NK-92 (cell line): ENCODE measurements around the gene NPHP4.
"Not testable (repeated sequence)": the region's sequence is repeated elsewhere in the genome, so short reads cannot be mapped to it uniquely, and the experiment has no call there.

ENCODE experiments used
- DNase-seq: peaks from one replicate; lab custom pipeline; 2025; ENCODE audit not compliant: unreplicated experiment; lab: John Stamatoyannopoulos, UW

NPHP4 gene

GRCh38 chr1:5861871-5862825, 130.1 kb downstream of the NPHP4 start:
- no peak for DNase-seq

DNA sequence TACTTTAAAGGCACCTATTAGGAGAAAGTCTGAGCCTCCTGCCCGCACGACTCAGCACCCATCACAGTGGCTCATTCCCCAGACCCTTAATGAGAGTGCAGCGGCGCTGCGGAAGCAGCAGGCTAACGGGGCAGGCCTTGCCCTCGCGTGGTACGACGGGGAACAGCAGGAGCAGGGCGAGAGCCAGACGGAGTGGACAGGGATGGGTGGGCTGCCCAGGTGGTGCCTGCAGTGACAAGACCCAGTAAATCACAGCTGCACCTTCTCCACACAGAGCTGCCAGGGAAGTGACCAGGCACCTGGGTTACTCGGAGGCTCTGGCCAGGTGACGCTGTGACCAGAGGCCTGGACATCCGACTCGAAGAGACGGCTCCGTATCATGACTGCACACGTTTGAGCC, 131.9 kb downstream of the NPHP4 start:
- no peak for DNase-seq

- DNase-seq = no peak
Measured at GRCh38 chr1:5859766-5860165, 132.5 kb downstream of the NPHP4 start.

- no peak for DNase-seq
Measured at GRCh38 chr1:5858844-5859407, 133.3 kb downstream of the NPHP4 start.

DNA sequence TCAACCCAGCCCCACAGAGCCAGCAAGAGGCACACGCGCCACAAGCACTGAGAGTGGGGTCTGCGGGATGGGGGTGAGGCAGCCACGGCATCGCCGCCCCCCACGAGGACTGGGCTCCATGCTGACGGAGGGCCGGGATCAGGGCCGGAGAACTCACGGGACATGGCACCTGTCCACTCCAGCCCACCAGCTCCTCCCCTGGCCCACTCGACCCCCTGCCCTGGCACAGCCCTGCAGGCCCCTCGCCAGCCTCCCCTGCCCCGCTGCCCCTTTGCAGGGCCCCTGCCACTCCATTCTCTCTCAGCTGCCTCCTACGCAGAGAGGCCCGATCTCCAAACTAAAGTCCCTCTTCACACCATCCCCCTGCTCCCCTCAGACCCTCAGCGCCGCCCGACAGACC, 134.0 kb downstream of the NPHP4 start:
- DNase-seq = no peak

DNA sequence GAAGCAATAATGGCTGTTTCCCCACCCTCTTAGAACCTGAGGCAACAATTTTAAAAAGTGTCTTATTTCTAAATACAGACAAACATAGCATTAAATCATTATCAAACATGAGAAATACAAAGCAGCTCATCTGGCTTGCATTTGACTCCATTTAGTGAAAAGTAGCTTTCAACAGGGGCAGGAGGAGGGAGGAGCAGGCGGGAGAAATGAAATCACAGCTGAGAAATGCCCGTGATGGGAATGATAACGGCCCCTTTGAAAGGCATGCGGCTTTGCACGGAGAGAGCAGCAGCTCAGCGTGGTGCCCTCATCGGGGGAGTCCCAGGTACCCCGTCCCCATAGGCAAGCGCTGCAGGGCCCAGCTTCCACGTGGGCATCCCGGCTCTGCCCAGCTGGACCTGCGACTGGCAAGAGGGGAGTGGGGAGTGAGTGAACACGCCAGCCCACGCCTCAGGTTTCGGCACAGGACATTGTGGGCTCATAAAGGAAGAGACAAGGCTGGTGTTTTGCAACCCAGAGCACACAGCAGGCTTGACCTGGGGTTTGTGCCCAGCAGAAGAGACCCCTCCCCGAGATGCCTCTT, 134.6 kb downstream of the NPHP4 start:
- DNase-seq = no peak

DNA sequence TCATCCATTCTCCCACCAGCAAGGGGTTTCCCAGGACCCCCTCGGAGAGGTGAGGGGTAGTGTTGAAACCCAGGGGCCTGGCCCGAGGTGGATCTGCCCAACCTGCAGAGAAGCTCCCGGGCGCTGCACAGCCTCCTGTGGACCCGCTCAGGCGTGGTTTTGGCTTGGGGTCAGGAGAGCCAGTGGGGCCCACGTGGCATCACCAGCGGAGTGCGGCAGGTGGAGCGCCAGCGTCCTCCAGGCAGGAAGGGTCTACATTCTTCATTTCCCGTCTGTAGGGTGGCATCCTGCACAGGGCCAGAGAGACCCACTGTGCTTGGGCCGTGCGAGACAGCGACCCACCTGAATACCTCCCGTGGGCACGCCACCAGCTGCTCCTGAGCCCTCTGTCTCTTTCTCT, 135.2 kb downstream of the NPHP4 start:
- no peak for DNase-seq

- no peak for DNase-seq
Measured at GRCh38 chr1:5856246-5856815, 135.9 kb downstream of the NPHP4 start.

GRCh38 chr1:5855196-5855897, 136.9 kb downstream of the NPHP4 start:
- DNase-seq = no peak

GRCh38 chr1:5854754-5855153, 137.5 kb downstream of the NPHP4 start:
- DNase-seq = no peak

- not testable (repeated sequence) for DNase-seq
Measured at GRCh38 chr1:5853858-5854257, 138.4 kb downstream of the NPHP4 start.

DNA sequence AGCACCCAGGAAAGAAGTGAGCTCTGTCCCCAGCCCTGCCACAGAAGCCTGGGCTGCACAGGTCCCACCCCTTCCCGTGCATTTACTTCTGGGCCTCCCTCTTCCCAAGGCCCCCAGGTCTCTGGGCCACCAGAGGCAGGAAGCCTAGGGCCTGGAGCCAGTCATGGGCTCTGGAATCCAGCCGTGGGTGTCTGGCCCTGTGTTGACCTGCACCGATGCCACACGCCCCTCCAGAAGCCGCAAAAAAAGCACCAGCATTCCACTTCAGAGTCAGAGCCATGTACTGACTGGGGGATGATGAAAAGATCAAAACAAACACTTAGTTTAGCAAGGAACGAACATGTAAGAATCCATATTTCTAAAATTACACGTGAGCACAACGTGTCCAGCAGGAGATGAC, 141.7 kb downstream of the NPHP4 start:
- DNase-seq = no peak

GRCh38 chr1:5849550-5849949, 142.7 kb downstream of the NPHP4 start:
- no peak for DNase-seq

DNA sequence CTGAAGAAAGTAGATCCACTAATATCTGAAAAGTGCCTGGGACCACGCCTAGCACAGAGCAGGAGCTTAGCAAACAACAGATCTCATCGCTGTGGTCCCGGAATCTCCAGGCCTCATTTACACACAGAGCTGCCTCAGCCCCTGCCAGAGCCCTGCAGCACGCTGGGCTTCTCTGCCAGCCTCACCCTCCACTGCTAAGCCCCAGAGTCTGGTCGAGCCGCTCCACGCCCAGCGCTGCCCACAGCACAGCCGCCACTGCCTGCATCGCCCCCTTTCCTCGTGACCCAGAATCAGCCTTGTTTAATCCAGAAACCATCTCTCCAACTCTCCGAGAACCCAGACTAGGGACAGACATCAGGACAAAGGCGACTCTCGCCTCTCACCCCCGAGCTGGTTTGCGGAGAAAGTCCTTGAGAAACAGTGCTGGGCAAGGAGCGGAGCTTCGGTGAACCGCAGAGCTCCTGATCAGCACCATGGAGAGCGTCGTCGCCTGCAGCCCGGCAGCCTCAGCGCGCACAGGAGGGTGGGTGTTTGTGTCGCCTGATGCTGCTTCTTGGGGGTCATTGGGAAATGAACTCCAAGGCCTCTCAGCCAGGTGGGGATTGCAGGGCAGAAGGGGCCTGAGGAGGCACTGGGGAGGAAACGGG, 145.1 kb downstream of the NPHP4 start:
- no peak for DNase-seq

DNA sequence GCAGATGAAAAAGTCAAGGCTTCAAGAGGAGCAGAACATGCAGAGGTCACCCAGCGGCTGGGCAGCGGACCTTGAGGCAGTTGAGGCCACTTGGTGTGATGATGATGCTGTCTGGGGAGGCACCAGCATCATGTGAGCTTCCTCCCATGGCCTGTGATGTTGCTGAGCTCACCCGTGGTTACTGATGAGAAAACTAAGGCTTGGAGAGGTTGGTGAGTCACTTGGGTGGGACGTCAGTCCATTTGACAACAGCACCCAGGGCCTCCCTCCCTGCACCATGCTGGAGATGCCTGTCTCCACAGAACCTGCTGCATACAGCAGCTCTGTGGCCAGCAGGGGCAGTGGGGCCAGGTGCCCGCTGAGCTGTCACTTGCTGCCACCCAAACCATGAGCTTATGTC, 146.8 kb downstream of the NPHP4 start:
- DNase-seq = no peak

GRCh38 chr1:5844442-5844841, 147.8 kb downstream of the NPHP4 start:
- DNase-seq = no peak

GRCh38 chr1:5843521-5844096, 148.6 kb downstream of the NPHP4 start:
- no peak for DNase-seq

DNA sequence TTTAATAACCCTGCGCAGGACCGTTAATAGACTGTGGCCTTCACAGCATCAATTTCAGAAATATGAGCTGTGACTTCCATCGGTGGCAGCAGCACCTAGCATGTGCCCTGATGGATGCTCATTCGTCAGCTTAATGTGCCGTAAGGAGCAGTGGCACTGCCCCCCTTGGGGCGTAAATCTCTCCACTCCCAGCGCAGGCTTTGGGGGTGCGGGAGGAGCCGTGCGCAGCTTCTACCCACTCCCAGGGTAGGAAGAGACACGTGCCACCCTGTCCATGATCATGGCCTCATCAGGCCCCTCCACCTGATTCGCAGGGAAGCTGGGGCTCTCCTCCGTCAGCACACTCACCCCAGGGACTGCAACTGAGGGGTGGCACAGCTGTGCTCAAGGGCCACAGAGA, 149.5 kb downstream of the NPHP4 start:
- DNase-seq = no peak

DNA sequence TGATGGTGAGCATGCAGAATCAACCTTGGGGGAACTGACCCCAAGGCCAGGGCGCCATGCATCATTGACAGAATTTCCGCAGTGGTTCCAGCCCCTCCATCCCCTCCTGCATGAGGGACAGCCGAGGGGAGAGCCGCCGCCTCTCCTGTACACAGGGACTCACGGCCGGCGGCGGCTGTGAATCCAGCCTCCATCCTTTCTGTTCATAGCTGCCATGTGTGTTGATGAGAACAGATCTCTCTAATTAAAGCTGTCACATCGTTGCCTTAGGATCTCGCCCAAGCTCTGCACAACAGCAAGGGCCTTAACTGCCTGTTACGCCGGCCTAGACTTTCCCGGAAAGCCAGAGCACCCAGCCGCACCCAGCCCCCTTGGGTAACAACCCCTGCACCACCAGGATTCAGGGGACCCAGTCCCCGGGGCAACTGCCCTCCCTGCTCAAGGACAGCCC, 151.6 kb downstream of the NPHP4 start:
- DNase-seq = no peak

DNA sequence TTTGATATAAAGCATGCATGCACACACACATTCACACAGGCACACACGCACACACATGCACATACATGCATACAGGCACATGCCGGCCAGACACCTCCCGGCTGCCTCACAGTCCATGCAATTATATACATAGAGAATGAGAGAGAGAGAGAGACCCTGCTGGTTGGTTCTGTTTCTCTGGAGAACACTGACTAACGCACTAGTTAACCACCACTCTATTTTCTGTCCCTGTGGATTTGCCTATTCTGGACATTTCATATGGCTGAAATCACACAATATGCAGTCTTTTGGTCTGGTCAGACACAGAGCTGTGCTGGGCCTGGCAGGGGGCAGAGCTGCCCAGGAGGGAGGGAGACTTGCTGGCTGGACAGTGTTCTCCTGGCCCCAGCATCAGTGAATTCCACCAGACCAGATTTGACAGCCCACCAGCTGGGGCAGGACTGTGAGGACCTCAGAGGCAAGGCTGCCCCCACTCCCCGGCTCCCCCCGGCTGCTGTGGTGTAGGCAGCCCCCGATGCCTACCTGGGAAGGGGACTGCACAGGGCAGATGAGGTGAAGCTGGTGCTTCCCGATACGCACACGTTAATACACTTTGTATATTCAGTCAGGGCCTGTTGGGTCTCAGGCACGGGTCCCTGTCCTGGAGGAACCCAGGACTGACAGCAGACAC, 152.2 kb downstream of the NPHP4 start:
- DNase-seq = no peak
